HK-2 (cell line): ENCODE data around the gene CFAP53.
"Not testable (repeated sequence)": the region's sequence is repeated elsewhere in the genome, so short reads cannot be mapped to it uniquely, and the experiment has no call there.

Source experiments
- DNase-seq: peaks from one replicate; pipeline ENCODE4 v3.0.0-alpha.2; 2018; ENCODE audit not compliant: unreplicated experiment

The CFAP53 gene

GRCh38 chr18:50266248-50266704 is at the start of gene CFAP53:
TSS of gene CFAP53 (minus strand) at chr18:50266495. CDS start at chr18:50266404, 91 bp downstream.
- peak; percentile 85 for DNase-seq

DNA sequence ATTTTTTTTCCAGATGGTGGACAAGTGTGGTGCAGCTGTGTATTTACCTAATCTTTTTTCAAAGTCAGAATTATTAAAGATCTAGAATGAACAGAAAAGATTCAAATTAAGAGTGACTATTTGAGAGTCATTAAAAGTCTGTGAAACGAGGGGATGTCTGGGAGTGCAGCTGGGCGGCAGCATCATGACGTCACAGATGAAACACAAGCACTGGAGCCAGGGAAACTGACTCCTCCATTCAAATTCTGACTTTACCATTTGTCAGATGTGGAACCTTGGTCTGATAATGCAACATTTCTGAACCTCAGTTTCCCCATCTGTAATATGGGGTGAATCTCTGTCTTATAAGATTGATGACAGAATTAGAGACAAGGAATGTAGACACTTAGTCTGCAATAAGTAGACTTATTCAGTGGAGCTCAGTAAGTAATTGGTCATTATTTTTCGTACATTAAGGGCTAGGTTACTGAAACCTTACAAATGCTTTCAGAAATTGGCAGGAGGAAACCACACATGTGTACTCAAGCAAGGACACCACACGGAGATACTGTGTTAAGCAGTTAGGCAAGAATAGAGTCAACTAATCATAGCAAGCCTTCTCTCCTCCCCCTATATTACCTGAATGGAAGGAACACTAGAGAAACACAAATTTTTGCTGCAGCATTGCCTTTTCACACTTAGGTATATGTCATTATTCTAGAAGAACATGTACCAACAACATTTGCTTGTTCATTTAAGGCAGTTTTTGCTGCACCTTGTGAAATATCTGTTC is 49.0 kb upstream of the CFAP53 start:
- DNase-seq: no peak

DNA sequence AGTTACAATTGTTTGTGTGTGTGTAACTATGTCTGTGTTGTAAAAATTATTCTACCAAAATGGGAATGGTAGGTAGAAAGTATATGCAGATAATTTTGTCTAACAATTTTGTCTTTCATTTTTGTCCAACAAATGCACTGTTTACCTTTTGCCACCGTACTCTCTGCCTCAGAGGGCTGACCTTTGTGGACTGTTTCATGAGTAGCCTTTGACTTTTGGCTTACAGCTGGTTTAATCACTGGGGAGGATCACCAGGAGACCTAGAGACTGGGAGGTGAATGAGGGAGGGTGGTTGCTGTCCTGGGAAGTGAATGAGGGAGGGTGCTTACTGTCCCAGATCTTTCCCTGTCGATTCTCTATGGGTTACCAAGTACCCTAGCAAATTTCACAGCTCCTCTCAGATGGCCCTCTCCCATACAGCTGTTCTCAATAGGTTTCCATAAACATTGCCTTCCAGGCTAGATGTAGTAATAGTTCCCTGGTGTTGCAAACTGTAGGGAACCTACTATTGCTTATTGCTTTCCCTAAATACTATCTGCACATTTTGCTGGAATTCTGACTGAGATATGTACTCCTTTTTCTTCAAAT is 47.7 kb upstream of the CFAP53 start:
- DNase-seq: no peak

DNA sequence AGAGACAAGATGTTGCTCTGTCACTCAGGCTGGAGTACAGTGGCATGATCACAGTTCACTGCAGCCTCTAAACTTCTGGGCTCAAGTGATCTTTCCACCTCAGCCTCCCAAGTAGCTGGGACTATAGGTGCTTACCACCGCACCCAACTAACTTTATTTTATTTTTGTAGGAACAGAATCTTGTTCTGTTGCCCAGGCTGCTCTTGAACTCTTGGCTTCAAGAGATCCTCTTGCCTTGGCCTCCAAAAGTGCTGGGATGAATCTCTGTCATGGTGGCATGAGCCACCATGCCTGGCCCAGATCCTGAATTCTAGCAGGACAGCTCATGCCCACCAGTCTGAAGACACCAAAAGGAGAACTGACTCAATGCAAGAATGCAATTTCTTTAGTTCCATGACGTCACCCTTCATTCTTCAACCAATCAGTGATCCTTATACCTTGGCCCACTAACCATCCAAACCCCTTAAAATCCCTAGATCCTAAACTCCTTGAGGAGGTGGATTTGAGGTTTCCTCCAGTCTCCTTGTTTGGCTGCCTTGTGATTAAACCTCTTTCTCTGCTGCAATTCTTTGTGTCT is 46.8 kb upstream of the CFAP53 start:
- no peak for DNase-seq

DNA sequence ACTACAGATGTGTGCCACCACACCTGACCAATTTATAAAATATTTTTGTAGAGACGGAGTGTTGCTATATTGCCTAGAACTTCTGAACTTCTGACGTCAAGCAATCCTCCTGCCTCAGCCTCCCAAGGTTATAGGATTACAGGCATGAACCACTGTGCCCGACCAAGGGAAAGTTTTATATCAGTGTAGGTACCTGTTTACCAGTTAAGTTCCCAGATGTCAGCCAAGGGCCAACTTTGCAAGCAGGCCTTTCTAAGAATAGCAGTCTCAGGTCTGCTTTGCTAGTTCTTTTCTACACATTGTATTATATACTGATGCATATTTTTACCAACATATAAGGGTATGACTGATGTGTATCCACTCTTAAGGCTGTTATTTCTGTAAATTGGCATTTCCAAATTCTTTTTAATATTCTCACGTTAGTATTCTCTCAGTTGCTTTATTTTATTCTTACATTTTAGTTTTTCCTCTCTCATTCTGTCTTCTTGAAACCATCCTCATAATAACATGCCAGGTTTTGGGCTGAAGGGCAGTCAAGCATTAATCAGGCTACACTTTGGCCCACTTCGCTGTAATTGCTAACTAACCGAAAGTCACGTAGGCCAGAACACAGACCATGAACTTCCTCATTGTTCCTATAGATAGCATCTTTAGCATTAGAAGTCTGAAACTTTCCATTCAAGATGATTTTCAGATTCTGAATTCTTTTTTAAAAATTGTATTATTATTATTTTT is 46.2 kb upstream of the CFAP53 start:
- no peak for DNase-seq

DNA sequence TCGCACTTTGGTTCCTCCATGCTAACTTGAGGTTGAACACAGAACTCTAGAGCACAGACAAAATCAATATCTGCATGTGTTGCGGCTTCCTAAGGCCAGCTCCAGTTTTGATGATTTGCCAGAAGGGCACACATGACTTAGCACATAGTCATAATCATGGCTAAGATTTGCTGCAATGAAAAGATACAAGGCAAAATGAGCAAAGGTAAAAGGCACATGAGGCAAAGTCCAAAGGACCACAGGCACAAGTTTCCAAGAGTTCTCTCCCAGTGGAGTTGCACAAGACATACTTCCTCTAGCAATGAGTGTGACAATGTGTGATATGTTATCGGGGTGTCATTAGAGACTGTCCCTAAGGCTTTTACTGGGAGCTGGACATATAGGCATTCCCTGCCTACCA is 45.4 kb upstream of the CFAP53 start:
- DNase-seq: no peak

DNA sequence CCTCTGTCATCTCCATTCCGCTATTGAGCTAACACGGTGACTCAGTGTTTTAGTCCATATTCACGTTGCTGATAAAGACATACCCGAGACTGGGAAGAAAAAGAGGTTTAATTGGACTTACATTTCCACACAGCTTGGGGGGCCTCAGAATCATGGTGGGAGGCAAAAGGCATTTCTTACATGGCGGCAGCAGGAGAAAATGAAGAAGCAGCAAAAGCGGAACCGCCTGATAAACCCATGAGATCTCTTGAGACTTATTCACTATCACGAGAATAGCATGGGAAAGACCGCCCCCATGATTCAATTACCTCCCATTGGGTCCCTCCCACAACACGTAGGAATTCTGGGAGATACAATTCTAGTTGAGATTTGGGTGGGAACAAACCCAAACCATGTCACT is 43.8 kb upstream of the CFAP53 start:
- DNase-seq: no peak

GRCh38 chr18:50308851-50309250 is 42.6 kb upstream of the CFAP53 start:
- DNase-seq: not testable (repeated sequence)

GRCh38 chr18:50307738-50308470 is 41.6 kb upstream of the CFAP53 start:
- peak; percentile 67 for DNase-seq

DNA sequence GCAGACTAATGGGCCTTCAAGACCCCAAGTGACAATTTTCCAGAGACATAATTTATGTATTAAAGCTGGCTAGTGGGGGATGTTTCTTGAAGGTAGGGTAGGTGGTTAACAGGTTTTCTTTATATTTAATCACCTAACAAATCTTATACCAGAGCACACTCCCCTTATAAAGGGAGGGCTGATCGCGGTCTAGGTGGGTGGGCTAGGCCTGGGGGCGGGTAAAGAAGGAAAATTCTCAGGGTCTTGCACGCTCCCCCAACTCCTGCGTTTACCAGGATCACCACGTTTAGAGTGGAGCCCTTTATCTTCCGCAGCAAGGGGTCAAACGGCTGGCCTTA is 41.1 kb upstream of the CFAP53 start:
- DNase-seq: no peak

DNA sequence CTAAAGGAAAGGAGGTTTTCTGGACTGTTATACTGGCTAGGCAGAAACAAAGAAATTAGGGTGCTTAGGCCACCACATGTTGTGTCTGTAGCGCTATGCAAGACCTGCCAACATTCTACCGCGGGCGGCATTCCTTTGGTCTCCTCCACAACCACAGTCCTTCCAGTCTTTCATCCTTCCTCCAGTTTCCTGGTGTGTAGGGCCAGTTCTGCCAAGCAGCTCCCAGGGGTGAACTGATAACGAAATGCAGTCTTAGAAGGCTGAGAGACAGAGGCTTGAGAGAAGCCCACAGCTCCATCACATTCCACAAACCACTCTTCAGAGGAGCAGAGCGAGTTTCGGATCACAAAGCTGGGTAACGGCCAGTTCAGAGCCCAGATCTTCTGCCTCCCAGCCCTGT is 40.6 kb upstream of the CFAP53 start:
- peak; percentile 3 for DNase-seq

DNA sequence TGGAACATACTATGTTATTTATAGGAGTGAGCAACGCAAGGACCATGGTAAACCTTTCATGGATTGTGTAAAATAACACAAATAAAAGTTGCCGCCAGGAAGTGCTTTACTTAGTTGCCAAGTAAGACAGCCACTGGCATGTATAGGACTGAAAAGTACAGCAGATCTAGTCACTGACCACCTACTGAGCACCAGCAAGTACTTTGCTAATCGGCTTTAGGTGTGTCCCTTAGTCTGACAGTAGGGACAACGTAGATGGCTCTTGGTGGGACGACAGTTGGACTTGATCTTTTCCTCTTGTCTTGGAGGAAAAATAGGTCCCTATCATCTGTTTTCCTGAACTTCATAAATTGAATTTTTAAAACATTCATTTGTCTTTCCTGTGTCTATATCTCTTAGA is 34.8 kb upstream of the CFAP53 start:
- DNase-seq: no peak

DNA sequence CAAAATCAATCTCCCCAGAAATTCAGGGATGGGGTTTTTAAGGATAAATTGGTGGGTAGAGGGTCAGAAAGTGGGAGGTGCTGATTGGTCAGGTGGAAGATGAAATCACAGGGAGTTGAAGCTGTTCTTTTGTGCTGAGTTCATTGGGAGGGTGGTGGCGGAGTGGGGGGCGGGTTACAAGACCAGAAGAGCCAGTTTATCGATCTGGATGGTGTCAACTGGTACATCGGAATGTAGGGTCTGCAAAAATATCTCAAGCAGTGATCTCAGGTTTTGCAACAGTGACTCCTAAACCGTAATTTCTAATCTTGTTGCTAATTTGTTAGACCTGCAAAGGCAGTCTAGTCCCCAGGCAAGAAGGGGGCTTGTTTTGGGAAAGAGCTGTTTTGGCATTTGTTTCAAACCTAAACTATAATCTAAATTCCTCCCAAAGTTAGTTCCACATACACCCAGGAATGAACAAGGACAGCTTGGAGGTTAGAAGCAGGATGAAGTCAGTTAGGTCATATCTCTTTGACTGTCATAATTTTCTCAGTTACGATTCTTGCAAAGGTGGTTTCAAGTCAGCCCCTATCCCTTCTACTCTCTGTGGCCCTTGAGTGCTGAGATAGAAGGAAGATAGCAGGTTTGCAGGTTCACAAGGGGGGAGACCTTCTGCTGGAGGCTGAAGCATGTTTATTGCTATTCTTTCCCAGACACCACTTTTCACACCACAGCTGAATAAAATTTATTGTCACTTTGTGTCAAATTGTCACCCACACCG is 33.5 kb upstream of the CFAP53 start:
- no peak for DNase-seq

GRCh38 chr18:50298443-50299284 is 32.4 kb upstream of the CFAP53 start:
- DNase-seq: no peak

- peak; percentile 41 for DNase-seq
Observed at GRCh38 chr18:50297621-50298442, 31.5 kb upstream of the CFAP53 start.

- DNase-seq: no peak
Observed at GRCh38 chr18:50293039-50293438, 26.7 kb upstream of the CFAP53 start.

GRCh38 chr18:50289108-50289443 is 22.8 kb upstream of the CFAP53 start:
- no peak for DNase-seq

DNA sequence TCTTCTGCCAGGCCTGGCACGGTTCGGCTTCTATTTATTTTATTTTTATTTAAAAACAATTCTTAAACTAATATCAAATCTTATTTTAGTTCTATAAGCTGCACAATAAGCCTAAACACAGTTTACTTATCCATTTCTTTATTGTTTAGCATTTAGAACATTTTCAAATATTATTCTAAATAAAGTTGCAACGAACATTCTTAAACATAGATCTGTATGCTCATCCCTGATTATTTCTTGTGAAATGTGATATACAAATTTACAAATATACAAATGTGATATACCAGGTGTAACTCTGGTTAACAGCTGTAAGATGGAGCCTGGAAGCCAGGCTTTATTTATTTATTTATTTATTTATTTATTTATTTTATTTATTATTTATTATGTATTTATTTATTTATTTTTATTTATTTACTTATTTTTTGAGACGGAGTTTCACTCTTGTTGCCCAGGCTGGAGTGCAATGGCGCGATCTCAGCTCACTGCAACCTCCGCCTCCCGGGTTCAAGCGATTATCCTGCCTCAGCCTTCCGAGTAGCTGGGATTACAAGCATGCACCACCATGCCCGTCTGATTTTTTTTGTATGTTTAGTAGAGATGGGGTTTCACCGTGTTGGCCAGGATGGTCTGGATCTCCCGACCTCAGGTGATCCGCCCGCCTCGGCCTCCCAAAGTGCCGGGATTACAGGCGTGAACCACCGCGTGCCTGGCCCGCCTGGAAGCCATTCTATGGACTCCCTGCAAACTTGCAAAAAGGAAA is 22.2 kb upstream of the CFAP53 start:
- not testable (repeated sequence) for DNase-seq
